IPS-18a (cell line): Measurements from ENCODE around the gene SLC25A31.

ENCODE experiments used
- H3K27ac ChIP-seq: one replicate; pipeline ENCODE4 v1.5.1; 2013; ENCODE audit warnings: low read length
- H3K27me3 ChIP-seq: one replicate; pipeline ENCODE4 v1.6.1; 2013; ENCODE audit warnings: mild to moderate bottlenecking, low read length; ENCODE audit not compliant: control insufficient read depth, insufficient read depth
- H3K36me3 ChIP-seq: one replicate; pipeline ENCODE4 v1.6.1; 2013; ENCODE audit warnings: low read depth, low read length; ENCODE audit not compliant: control insufficient read depth
- H3K4me1 ChIP-seq: one replicate; pipeline ENCODE4 v1.6.1; 2013; ENCODE audit warnings: low read depth, low read length; ENCODE audit not compliant: control insufficient read depth
- H3K4me3 ChIP-seq: one replicate; pipeline ENCODE4 v1.5.1; 2013; ENCODE audit warnings: low read length
- H3K9ac ChIP-seq: one replicate; pipeline ENCODE4 v1.6.1; 2013; ENCODE audit warnings: mild to moderate bottlenecking, low read length, moderate library complexity
- H3K9me3 ChIP-seq: one replicate; pipeline ENCODE4 v1.6.1; 2013; ENCODE audit warnings: low read depth, low read length; ENCODE audit not compliant: control insufficient read depth

SLC25A31 gene

GRCh38 chr4:127730142-127730913 is at the start of gene SLC25A31:
Gene SLC25A31 (plus strand): TSS chr4:127730400. CDS start chr4:127730546, 146 bp downstream.
- Histone ChIP-seq H3K27me3 (no peaks in the 10 kb centered on the region), H3K9ac (no peak within 1 kb of the TSS), H3K4me3 (no peak within 1 kb of the TSS)

GRCh38 chr4:127685292-127685691 is 44.9 kb upstream of the SLC25A31 start:
- peaks cover 9% of the 10 kb centered on the region for H3K36me3 ChIP-seq
- H3K27ac ChIP-seq = no peak overlapping the region
- H3K4me1 ChIP-seq = no peaks in the 10 kb centered on the region
- H3K27me3 ChIP-seq = no peaks in the 10 kb centered on the region
- H3K9me3 ChIP-seq = no peaks in the 10 kb centered on the region
- no peak overlapping the region for H3K4me3 ChIP-seq
- H3K9ac ChIP-seq = no peak overlapping the region

More at GRCh38 chr4:127730142-127730913, at the start of gene SLC25A31:
- Histone ChIP-seq H3K4me1 (no peaks in the 10 kb centered on the region), H3K27ac (no peak within 1 kb of the TSS), H3K36me3 (no peaks in the 10 kb centered on the region), H3K9me3 (no peaks in the 10 kb centered on the region)

GRCh38 chr4:127686658-127687057 is 43.5 kb upstream of the SLC25A31 start:
- H3K4me3 ChIP-seq = no peak overlapping the region
- H3K9me3 ChIP-seq = no peaks in the 10 kb centered on the region
- H3K9ac ChIP-seq = no peak overlapping the region
- no peaks in the 10 kb centered on the region for H3K4me1 ChIP-seq
- no peak overlapping the region for H3K27ac ChIP-seq
- H3K36me3 ChIP-seq = peaks cover 9% of the 10 kb centered on the region
- no peaks in the 10 kb centered on the region for H3K27me3 ChIP-seq

GRCh38 chr4:127687580-127687979 is 42.6 kb upstream of the SLC25A31 start:
- Histone ChIP-seq H3K27me3 (no peaks in the 10 kb centered on the region), H3K9me3 (no peaks in the 10 kb centered on the region), H3K27ac (no peak overlapping the region), H3K36me3 (peaks cover 9% of the 10 kb centered on the region), H3K9ac (no peak overlapping the region), H3K4me1 (no peaks in the 10 kb centered on the region), H3K4me3 (no peak overlapping the region)

GRCh38 chr4:127698789-127699200 is 31.4 kb upstream of the SLC25A31 start:
- H3K9ac ChIP-seq = no peak overlapping the region
- H3K27me3 ChIP-seq = no peaks in the 10 kb centered on the region
- no peaks in the 10 kb centered on the region for H3K4me1 ChIP-seq
- no peak overlapping the region for H3K27ac ChIP-seq
- H3K4me3 ChIP-seq = no peak overlapping the region
- H3K9me3 ChIP-seq = no peaks in the 10 kb centered on the region
- H3K36me3 ChIP-seq = no peaks in the 10 kb centered on the region

GRCh38 chr4:127708985-127709384 is 21.2 kb upstream of the SLC25A31 start:
- peaks cover 13% of the 10 kb centered on the region for H3K36me3 ChIP-seq
- no peak overlapping the region for H3K27ac ChIP-seq
- no peaks in the 10 kb centered on the region for H3K9me3 ChIP-seq
- no peak overlapping the region for H3K9ac ChIP-seq
- H3K4me3 ChIP-seq = no peak overlapping the region
- no peaks in the 10 kb centered on the region for H3K4me1 ChIP-seq
- H3K27me3 ChIP-seq = no peaks in the 10 kb centered on the region

GRCh38 chr4:127709456-127709855 is 20.7 kb upstream of the SLC25A31 start:
- H3K9ac ChIP-seq = no peak overlapping the region
- H3K4me1 ChIP-seq = no peaks in the 10 kb centered on the region
- no peak overlapping the region for H3K4me3 ChIP-seq
- peaks cover 13% of the 10 kb centered on the region for H3K36me3 ChIP-seq
- H3K27ac ChIP-seq = no peak overlapping the region
- H3K27me3 ChIP-seq = no peaks in the 10 kb centered on the region
- no peaks in the 10 kb centered on the region for H3K9me3 ChIP-seq

GRCh38 chr4:127731406-127731805 is 1.2 kb downstream of the SLC25A31 start:
- H3K4me1 ChIP-seq = no peaks in the 10 kb centered on the region
- H3K4me3 ChIP-seq = no peak overlapping the region
- no peaks in the 10 kb centered on the region for H3K27me3 ChIP-seq
- no peak overlapping the region for H3K9ac ChIP-seq
- H3K9me3 ChIP-seq = no peaks in the 10 kb centered on the region
- no peak overlapping the region for H3K27ac ChIP-seq
- no peaks in the 10 kb centered on the region for H3K36me3 ChIP-seq

GRCh38 chr4:127732623-127733328 is 2.6 kb downstream of the SLC25A31 start:
- Histone ChIP-seq H3K4me1 (no peaks in the 10 kb centered on the region), H3K27ac (no peak overlapping the region), H3K36me3 (no peaks in the 10 kb centered on the region), H3K9me3 (no peaks in the 10 kb centered on the region), H3K27me3 (no peaks in the 10 kb centered on the region), H3K9ac (no peak overlapping the region), H3K4me3 (no peak overlapping the region)

- H3K9ac ChIP-seq = no peak overlapping the region
- no peak overlapping the region for H3K4me3 ChIP-seq
- H3K4me1 ChIP-seq = no peaks in the 10 kb centered on the region
- no peaks in the 10 kb centered on the region for H3K36me3 ChIP-seq
- H3K27ac ChIP-seq = no peak overlapping the region
- no peaks in the 10 kb centered on the region for H3K9me3 ChIP-seq
- H3K27me3 ChIP-seq = no peaks in the 10 kb centered on the region
Observed at GRCh38 chr4:127734976-127735375, 4.8 kb downstream of the SLC25A31 start.

GRCh38 chr4:127737295-127737694 is 7.1 kb downstream of the SLC25A31 start:
- H3K4me3 ChIP-seq = no peak overlapping the region
- no peak overlapping the region for H3K27ac ChIP-seq
- H3K9me3 ChIP-seq = no peaks in the 10 kb centered on the region
- no peaks in the 10 kb centered on the region for H3K4me1 ChIP-seq
- H3K27me3 ChIP-seq = no peaks in the 10 kb centered on the region
- H3K9ac ChIP-seq = no peak overlapping the region
- no peaks in the 10 kb centered on the region for H3K36me3 ChIP-seq

GRCh38 chr4:127741247-127741646 is 11.0 kb downstream of the SLC25A31 start:
- Histone ChIP-seq H3K36me3 (no peaks in the 10 kb centered on the region), H3K4me1 (no peaks in the 10 kb centered on the region), H3K4me3 (no peak overlapping the region), H3K27ac (no peak overlapping the region), H3K9ac (no peak overlapping the region), H3K9me3 (no peaks in the 10 kb centered on the region), H3K27me3 (no peaks in the 10 kb centered on the region)
